ENCODE data around the gene UBR2.

UBR2 gene

DNA sequence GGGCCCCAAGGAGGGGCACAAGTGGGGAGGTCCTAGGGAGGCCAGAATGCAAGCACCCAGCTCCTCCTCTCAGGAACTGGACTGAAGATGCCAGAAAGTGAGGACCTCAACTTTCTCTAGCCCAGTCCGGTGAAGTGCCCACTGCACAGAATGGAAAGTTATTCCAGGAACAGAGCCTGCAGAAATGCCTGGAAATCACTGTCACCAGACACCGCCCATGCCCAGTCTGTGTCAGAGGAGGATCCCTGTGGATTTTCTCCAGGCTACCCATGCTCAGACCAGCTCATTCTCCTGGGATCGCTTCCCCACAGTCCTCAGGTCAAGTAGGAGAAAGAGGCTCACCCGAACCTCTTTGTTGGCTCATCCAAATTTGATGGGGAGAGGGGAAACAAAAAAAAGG, 152.0 kb downstream of the UBR2 start:
- TF ChIP-seq, protein P1, sequence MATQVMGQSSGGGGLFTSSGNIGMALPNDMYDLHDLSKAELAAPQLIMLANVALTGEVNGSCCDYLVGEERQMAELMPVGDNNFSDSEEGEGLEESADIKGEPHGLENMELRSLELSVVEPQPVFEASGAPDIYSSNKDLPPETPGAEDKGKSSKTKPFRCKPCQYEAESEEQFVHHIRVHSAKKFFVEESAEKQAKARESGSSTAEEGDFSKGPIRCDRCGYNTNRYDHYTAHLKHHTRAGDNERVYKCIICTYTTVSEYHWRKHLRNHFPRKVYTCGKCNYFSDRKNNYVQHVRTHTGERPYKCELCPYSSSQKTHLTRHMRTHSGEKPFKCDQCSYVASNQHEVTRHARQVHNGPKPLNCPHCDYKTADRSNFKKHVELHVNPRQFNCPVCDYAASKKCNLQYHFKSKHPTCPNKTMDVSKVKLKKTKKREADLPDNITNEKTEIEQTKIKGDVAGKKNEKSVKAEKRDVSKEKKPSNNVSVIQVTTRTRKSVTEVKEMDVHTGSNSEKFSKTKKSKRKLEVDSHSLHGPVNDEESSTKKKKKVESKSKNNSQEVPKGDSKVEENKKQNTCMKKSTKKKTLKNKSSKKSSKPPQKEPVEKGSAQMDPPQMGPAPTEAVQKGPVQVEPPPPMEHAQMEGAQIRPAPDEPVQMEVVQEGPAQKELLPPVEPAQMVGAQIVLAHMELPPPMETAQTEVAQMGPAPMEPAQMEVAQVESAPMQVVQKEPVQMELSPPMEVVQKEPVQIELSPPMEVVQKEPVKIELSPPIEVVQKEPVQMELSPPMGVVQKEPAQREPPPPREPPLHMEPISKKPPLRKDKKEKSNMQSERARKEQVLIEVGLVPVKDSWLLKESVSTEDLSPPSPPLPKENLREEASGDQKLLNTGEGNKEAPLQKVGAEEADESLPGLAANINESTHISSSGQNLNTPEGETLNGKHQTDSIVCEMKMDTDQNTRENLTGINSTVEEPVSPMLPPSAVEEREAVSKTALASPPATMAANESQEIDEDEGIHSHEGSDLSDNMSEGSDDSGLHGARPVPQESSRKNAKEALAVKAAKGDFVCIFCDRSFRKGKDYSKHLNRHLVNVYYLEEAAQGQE (IDR thresholded peaks at IDR 0.05; ENCODE audit: low read depth), result no peak
- no peak for TF ChIP-seq NFIC (IDR thresholded peaks at IDR 0.05)
- TF ChIP-seq CREB1 (IDR thresholded peaks at IDR 0.05; ENCODE audit: low read depth), result no peak
- no peak for TF ChIP-seq TEAD4 (IDR thresholded peaks at IDR 0.05)
- TF ChIP-seq EP300 (IDR thresholded peaks at IDR 0.05; ENCODE audit: borderline replicate concordance), result no peak
- no peak for TF ChIP-seq USF1 (IDR thresholded peaks at IDR 0.05)
- TF ChIP-seq, protein P2, sequence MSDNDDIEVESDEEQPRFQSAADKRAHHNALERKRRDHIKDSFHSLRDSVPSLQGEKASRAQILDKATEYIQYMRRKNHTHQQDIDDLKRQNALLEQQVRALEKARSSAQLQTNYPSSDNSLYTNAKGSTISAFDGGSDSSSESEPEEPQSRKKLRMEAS (IDR thresholded peaks at IDR 0.05), result no peak
- no peak for TF ChIP-seq YY1 (IDR thresholded peaks at IDR 0.05; ENCODE audit: low read depth)
- no peak for TF ChIP-seq CEBPB (IDR thresholded peaks at IDR 0.05)
- TF ChIP-seq RAD21 (IDR thresholded peaks at IDR 0.05; ENCODE audit: low read depth), result no peak
- no peak for TF ChIP-seq EGR1 (IDR thresholded peaks at IDR 0.05)
- no peak for TF ChIP-seq FOXM1 (IDR thresholded peaks at IDR 0.05; ENCODE audit: borderline replicate concordance, low read depth)
- no peak for TF ChIP-seq TAF1 (IDR thresholded peaks at IDR 0.05; ENCODE audit: low read depth)
- no peak for TF ChIP-seq TCF12 (IDR thresholded peaks at IDR 0.05; ENCODE audit: low read depth)
- TF ChIP-seq ZBTB7A (IDR thresholded peaks at IDR 0.05; ENCODE audit: low read depth), result no peak

DNA sequence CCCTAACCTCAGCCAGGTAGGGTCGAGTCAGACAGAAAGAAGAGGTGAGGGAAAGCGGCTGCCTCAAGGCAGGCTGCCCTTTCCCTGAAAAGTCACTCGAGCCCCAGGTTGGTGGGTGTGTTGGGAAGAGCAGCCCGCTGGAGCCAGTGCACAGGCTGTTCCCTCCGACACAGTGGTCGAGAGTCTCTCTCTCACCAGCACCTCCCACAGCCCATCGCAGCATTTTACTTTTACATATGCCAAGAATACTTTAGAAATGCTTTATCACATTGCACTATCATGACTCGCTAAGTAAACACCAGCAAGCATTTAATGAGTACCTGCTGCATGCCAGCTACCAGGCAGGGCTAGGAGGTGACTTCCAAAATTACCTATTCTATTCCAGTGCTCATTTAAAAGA, 156.9 kb downstream of the UBR2 start:
- TF ChIP-seq TAF1 (IDR thresholded peaks at IDR 0.05; ENCODE audit: low read depth) (no peak), CREB1 (IDR thresholded peaks at IDR 0.05; ENCODE audit: low read depth) (no peak), EGR1 (IDR thresholded peaks at IDR 0.05) (no peak), EP300 (IDR thresholded peaks at IDR 0.05; ENCODE audit: borderline replicate concordance) (no peak), RAD21 (IDR thresholded peaks at IDR 0.05; ENCODE audit: low read depth) (no peak), TEAD4 (IDR thresholded peaks at IDR 0.05) (peak; percentile 19; the same call in 1 of the 2 replicates)

DNA sequence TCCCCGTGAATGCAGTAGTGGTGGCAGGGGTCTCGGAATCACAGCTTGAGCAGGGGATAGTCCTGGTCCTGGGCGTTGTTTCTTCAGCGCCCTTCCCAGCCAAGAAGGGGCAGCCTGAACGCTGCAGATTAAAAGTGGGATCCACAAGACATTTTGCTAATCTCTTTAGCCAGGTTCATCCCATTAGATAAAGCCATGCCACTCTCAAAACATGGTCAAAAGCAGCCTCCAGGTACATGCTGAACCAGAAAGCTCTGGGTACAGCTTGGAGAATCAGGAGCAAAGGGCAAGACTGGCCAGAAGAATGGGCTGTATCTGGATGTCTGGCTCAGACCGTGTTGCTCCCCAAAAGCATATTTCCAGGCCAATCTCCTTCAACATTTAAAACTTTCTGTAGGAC, 158.7 kb downstream of the UBR2 start, which contains the start of gene PRPH2:
Gene PRPH2, minus strand, starts transcription at position 101 of the 400 bp plus-strand sequence. CDS start 263 bp downstream, outside the sequence.
- no peak for TF ChIP-seq TEAD4 (IDR thresholded peaks at IDR 0.05)
- no peak for TF ChIP-seq FOXM1 (IDR thresholded peaks at IDR 0.05; ENCODE audit: borderline replicate concordance, low read depth)
- TF ChIP-seq CREB1 (IDR thresholded peaks at IDR 0.05; ENCODE audit: low read depth), result no peak
- no peak for TF ChIP-seq YY1 (IDR thresholded peaks at IDR 0.05; ENCODE audit: low read depth)
- TF ChIP-seq, protein P2 (IDR thresholded peaks at IDR 0.05), result no peak
- TF ChIP-seq, protein P1 (IDR thresholded peaks at IDR 0.05; ENCODE audit: low read depth), result no peak
- TF ChIP-seq TCF12 (IDR thresholded peaks at IDR 0.05; ENCODE audit: low read depth), result no peak
- no peak for TF ChIP-seq NFIC (IDR thresholded peaks at IDR 0.05)
- no peak for TF ChIP-seq TAF1 (IDR thresholded peaks at IDR 0.05; ENCODE audit: low read depth)
- TF ChIP-seq EGR1 (IDR thresholded peaks at IDR 0.05), result no peak
- no peak for TF ChIP-seq ZBTB7A (IDR thresholded peaks at IDR 0.05; ENCODE audit: low read depth)
- no peak for TF ChIP-seq CEBPB (IDR thresholded peaks at IDR 0.05)
- no peak for TF ChIP-seq RAD21 (IDR thresholded peaks at IDR 0.05; ENCODE audit: low read depth)
- no peak for TF ChIP-seq USF1 (IDR thresholded peaks at IDR 0.05)
- no peak for TF ChIP-seq EP300 (IDR thresholded peaks at IDR 0.05; ENCODE audit: borderline replicate concordance)

GRCh38 chr6:42724825-42725224, 161.0 kb downstream of the UBR2 start:
- TF ChIP-seq NFIC (IDR thresholded peaks at IDR 0.05), result no peak
- no peak for TF ChIP-seq CREB1 (IDR thresholded peaks at IDR 0.05; ENCODE audit: low read depth)
- TF ChIP-seq TAF1 (IDR thresholded peaks at IDR 0.05; ENCODE audit: low read depth), result no peak
- TF ChIP-seq CEBPB (IDR thresholded peaks at IDR 0.05), result no peak
- TF ChIP-seq YY1 (IDR thresholded peaks at IDR 0.05; ENCODE audit: low read depth), result no peak
- TF ChIP-seq RAD21 (IDR thresholded peaks at IDR 0.05; ENCODE audit: low read depth), result no peak
- no peak for TF ChIP-seq ZBTB7A (IDR thresholded peaks at IDR 0.05; ENCODE audit: low read depth)
- no peak for TF ChIP-seq TEAD4 (IDR thresholded peaks at IDR 0.05)

DNA sequence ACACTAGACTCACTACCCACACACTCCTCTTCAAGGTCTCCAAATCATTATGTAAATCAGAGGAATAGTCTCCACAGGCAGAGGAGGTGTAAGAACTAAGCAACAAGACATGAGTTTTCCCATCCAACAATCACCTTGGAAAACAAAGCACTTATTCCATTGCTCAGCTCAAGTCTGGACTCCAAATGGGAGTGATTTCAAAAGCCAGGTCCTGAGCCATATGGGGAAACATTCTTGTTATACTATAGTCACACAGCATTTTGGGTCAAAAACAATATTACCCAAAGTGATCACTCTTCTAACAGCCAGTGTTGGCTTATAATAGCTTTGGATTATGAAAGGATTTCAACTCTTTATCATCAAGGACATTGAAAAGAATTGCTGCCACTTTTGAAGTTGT, 162.2 kb downstream of the UBR2 start:
- no peak for TF ChIP-seq FOXM1 (IDR thresholded peaks at IDR 0.05; ENCODE audit: borderline replicate concordance, low read depth)
- no peak for TF ChIP-seq YY1 (IDR thresholded peaks at IDR 0.05; ENCODE audit: low read depth)
- TF ChIP-seq USF1 (IDR thresholded peaks at IDR 0.05), result no peak
